HL-60 (cell line): ENCODE measurements around the gene UNK.
A peak's percentile ranks its signal among the peaks of the same experiment; 100 is the strongest.

ENCODE experiments used
- DNase-seq, 2 experiments: peaks; one replicate each; pipeline ENCODE4 v3.0.0-alpha.2; 2010 to 2020; ENCODE audit warnings: low read depth in 1 of 2, low spot score in 1 of 2
- H3K27ac ChIP-seq: fragments of 250-450 bp; sonication (Bioruptor Pico); replicated peaks from 2 replicates; pipeline ENCODE4 v1.5.1; 2020; ENCODE audit warnings: mild to moderate bottlenecking, moderate library complexity
- H3K27me3 ChIP-seq: fragments of 250-450 bp; sonication (Bioruptor Pico); 2 replicates; pipeline ENCODE4 v1.5.1; 2021; ENCODE audit warnings: mild to moderate bottlenecking, moderate library complexity; ENCODE audit not compliant: insufficient read depth, poor library complexity, severe bottlenecking
- H3K4me3 ChIP-seq: replicated peaks from 2 replicates; pipeline ENCODE4 v1.5.1; 2011; ENCODE audit warnings: mild to moderate bottlenecking, control low read depth, low read length; ENCODE audit not compliant: insufficient read depth
- CTCF ChIP-seq: IDR thresholded peaks from one replicate; pipeline ENCODE4 v1.5.1; 2011; ENCODE audit warnings: low read length, control low read depth, inconsistent platforms; ENCODE audit not compliant: insufficient read depth
- GABPA ChIP-seq: IDR thresholded peaks from 2 replicates; pipeline ENCODE4 v1.6.1; 2012; ENCODE audit warnings: low read depth
- POLR2AphosphoS5 ChIP-seq: IDR thresholded peaks from 2 replicates; pipeline ENCODE4 v1.6.1; 2012; ENCODE audit warnings: low read depth
- SPI1 ChIP-seq: IDR thresholded peaks from 2 replicates; pipeline ENCODE4 v1.6.1; 2012; ENCODE audit warnings: low read depth, mild to moderate bottlenecking, borderline replicate concordance
- TF ChIP-seq, protein P1 (sequence below): IDR thresholded peaks from 2 replicates; pipeline ENCODE4 v1.6.1; 2012; ENCODE audit warnings: low read depth; ENCODE audit not compliant: insufficient replicate concordance

UNK gene

GRCh38 chr17:75831032-75831571 is 46.5 kb downstream of the UNK start:
- Histone ChIP-seq H3K27me3 (no peaks in the 10 kb centered on the region), H3K27ac (no peak overlapping the region), H3K4me3 (no peak overlapping the region)
- TF ChIP-seq CTCF = no peak
- TF ChIP-seq SPI1 = no peak
- TF ChIP-seq, protein P1, sequence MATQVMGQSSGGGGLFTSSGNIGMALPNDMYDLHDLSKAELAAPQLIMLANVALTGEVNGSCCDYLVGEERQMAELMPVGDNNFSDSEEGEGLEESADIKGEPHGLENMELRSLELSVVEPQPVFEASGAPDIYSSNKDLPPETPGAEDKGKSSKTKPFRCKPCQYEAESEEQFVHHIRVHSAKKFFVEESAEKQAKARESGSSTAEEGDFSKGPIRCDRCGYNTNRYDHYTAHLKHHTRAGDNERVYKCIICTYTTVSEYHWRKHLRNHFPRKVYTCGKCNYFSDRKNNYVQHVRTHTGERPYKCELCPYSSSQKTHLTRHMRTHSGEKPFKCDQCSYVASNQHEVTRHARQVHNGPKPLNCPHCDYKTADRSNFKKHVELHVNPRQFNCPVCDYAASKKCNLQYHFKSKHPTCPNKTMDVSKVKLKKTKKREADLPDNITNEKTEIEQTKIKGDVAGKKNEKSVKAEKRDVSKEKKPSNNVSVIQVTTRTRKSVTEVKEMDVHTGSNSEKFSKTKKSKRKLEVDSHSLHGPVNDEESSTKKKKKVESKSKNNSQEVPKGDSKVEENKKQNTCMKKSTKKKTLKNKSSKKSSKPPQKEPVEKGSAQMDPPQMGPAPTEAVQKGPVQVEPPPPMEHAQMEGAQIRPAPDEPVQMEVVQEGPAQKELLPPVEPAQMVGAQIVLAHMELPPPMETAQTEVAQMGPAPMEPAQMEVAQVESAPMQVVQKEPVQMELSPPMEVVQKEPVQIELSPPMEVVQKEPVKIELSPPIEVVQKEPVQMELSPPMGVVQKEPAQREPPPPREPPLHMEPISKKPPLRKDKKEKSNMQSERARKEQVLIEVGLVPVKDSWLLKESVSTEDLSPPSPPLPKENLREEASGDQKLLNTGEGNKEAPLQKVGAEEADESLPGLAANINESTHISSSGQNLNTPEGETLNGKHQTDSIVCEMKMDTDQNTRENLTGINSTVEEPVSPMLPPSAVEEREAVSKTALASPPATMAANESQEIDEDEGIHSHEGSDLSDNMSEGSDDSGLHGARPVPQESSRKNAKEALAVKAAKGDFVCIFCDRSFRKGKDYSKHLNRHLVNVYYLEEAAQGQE = no peak
- TF ChIP-seq GABPA = no peak
- no peak for TF ChIP-seq POLR2AphosphoS5
- no peak for DNase-seq

DNA sequence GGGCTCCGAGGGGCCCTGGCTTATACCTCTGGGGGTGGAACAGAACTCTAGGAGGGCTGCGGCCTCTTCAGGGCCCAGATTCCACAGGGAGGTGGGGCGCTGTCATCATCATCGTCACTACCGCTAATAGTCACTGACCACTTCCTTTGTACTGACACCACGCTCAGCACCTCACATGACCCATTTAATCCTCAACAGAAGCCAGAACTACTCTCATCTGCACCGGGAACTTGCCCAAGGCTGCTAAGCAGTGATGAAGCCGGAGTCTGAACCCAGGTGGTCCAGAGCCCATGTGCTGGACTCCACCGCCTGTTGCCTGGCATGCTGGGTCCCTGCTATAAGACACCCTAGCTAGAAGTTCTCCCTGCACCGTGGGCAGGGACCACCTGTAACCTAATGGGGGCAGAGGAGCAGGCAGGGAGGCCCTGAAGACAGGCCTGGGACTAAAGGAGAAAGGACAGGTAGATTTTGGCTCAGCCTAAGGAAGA is 47.6 kb downstream of the UNK start:
- no peaks in the 10 kb centered on the region for H3K27me3 ChIP-seq
- DNase-seq = peak in 1 of 2 experiments; percentile 32
- H3K4me3 ChIP-seq = no peak overlapping the region
- TF ChIP-seq SPI1 (no peak), CTCF (no peak)
- TF ChIP-seq, protein P1 = no peak
- peak overlapping the region; percentile 29; the same call in 1 of the 2 replicates for H3K27ac ChIP-seq

GRCh38 chr17:75832652-75833400 is 48.2 kb downstream of the UNK start:
- no peaks in the 10 kb centered on the region for H3K27me3 ChIP-seq
- no peak for TF ChIP-seq SPI1
- TF ChIP-seq, protein P1 = no peak
- TF ChIP-seq CTCF = no peak
- no peak for TF ChIP-seq GABPA
- no peak; the same call in 1 of the 2 replicates for TF ChIP-seq POLR2AphosphoS5
- no peak overlapping the region for H3K4me3 ChIP-seq
- DNase-seq = no peak
- H3K27ac ChIP-seq = peak overlapping the region; percentile 29; the same call in 1 of the 2 replicates
